Measurements from ENCODE around the gene RNU6-9.

- no peak for TF ChIP-seq CTCF (IDR thresholded peaks at IDR 0.05; ENCODE audit: borderline replicate concordance, extremely low read depth, low read length, poor library complexity, severe bottlenecking)
- no peak for TF ChIP-seq EZH2 (IDR thresholded peaks at IDR 0.05; ENCODE audit: borderline replicate concordance, low read depth, low read length, severe bottlenecking)
Measured at GRCh38 chr19:872266-872951, 20.9 kb upstream of the RNU6-9 start.

All from DND-41 (cell line).